ENCODE data around the gene EN1.

The EN1 gene

DNA sequence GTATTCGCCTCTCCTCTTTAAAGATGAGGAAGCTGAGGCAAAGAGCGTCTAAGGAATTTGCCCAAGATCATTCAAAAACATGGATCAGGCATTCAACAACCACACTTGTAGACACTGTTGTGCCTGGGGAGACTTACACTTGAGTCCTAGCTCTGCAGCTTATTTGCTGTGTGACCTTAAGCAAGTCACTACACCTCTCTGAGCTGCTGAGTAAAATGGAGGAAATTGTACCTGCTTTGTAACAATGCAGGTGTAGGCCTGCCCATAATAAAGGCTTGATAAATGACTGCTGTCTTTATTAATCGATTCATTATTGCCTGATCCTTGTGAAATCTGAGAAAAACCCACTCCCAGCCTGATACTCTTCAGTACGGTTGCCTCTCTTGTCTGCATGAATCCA lies 30.8 kb downstream of the EN1 start:
- no peak for DNase-seq

DNA sequence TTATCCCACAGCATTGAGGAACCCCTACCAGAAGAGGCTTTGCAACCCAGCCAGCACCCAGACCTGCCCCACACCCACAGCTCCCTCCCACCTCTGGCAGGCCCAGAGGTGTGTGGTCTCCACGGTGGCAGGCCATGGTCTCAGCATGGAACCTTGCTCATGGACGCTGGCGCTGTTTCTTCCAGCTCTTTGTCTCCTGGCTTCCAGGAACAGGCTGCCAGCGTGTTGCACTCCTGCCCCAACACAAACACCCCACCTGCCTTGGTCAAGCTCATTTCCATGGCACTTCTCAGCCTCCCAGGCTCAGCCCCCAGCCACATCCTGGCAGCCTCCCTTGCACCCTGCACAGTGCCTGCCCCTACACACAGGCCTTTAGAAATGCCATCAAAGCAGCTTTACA lies 31.7 kb downstream of the EN1 start:
- DNase-seq = no peak

- DNase-seq = no peak
Observed at GRCh38 chr2:118815314-118815713, 32.1 kb downstream of the EN1 start.

- DNase-seq = no peak
Observed at GRCh38 chr2:118814368-118814767, 33.1 kb downstream of the EN1 start.

- DNase-seq = no peak
Observed at GRCh38 chr2:118813601-118814339, 33.7 kb downstream of the EN1 start.

DNA sequence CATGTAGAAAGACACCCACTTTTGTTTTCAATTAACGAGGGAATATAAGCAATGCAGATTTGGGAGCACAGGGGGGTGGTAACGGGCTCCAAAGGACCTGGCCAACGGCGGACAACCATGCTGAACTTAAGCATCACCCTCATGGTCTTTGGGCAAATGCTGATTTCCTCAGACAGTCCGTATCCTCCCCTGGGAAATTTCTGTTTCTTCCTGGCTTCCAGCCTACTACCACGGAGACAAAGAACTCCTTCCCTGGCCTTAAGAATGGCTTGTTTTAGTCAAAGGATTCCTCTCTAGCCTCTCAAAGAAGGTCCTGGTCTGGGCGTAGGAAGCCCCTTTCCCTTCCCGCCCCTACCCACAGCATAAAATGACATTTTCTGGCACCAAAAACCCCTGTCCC lies 34.3 kb downstream of the EN1 start:
- DNase-seq = no peak

DNA sequence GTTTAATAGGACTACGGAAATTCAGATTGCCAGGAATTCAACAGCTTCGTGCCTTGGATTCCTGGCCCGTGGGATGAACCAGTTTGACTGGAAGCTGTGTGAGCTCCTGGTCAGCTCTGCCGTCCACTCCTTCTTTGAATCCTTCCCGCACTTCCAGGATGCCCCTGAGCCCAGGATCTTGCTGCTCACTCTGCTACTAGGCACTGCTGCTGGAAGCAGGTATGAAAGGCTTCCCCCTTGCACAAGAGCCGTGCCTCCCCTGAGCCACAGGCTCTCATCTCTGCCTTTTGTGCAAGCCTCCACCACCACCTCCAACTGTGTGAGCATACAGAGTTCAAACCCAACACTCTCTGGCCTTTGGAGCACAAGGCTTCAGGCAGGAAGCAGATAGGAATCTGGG lies 34.9 kb downstream of the EN1 start:
- no peak for DNase-seq

GRCh38 chr2:118811514-118812115 lies 35.8 kb downstream of the EN1 start:
- DNase-seq = no peak

- no peak for DNase-seq
Observed at GRCh38 chr2:118810766-118811165, 36.7 kb downstream of the EN1 start.

DNA sequence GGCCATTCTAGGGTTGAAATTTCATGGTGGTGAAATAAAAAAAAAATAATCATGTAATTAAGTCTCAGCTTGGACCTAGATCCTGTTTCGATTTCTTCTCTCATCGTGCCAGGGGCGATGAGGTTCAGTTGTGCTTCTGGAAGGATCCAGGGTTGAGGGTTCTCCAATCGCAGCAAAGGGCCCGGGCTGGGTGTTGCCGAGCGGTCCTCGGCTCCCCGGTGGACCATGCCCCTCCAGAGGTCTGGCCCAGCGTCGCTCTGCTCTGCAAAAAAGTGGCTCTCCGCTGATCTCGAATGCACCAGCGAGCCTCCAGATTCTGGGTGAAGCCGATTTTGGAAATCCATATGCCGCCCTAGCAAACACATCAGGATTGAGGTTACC lies 39.0 kb downstream of the EN1 start:
- no peak for DNase-seq

- no peak for DNase-seq
Observed at GRCh38 chr2:118807668-118808428, 39.6 kb downstream of the EN1 start.

- DNase-seq = no peak
Observed at GRCh38 chr2:118806797-118807667, 40.4 kb downstream of the EN1 start.

DNA sequence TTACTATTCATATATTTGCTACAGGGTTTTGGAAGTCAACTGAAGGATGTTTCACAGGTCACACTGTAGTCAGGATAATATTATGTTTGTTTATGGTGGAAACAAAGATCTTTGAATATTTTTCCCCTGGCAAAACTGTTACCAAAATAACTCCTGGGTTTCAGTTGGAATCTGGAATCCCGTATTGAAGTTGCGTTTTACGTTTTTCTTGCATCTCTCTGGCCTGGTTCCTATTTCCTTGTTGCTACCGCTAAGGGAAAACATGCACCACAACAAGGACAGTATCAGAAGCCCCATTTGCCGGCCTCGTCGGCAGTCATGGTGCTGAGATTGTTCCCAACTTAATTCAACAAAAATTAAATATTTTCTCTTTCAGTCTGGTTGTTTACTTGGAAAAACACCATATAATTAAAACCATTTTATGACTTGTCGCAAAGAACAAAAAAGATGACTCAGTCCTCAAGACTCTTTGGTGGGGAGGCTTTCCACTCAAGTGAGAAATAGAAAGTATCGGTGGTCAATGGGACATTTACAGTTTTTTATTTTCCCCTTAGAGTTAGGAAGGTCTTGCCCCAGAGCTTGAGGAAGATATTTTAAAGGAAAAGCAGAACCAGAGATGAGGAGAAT lies 42.3 kb downstream of the EN1 start:
- no peak for DNase-seq

DNA sequence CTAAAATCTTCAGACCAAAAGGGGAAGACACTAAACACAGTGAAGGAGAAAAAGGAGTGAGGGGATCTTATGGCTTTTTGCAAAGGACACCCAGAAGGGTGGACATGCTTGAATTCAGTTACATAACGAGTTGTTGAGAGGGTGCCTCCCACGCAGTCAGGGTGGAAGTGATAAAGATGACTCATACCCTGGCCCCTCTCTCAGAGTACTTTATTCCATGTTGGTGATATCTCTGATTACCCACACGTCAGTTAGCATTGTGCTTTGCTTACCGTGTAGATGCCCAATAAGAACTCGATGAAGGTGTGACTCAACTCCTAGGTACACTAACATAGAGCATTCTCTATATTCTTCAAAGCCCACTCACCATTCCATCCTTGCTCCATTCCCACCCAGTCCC lies 44.4 kb downstream of the EN1 start:
- no peak for DNase-seq

- DNase-seq = no peak
Observed at GRCh38 chr2:118801151-118801550, 46.3 kb downstream of the EN1 start.

GRCh38 chr2:118800736-118801135 lies 46.7 kb downstream of the EN1 start:
- DNase-seq = no peak

DNA sequence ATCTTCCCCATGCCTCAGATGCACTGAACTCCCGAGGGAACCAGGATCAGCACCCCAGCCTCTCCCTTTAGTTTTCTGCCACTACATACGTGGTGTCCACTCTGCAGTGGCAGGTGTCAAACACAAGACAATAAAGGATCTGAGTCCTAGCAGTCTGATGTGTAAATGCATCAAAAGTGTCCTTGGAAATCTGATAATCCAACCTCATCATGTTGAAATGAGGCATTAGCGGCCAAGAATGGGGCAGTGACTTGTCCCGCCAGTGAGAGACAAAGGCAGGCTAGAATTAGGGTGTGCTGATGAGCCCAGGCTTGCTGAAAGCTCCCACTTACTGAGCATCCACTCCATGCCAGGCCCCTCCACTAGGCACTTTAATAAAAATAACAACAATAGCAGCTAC lies 52.9 kb downstream of the EN1 start:
- no peak for DNase-seq

Measured in activated CD4-positive, alpha-beta T cell treated with anti-CD3 and anti-CD28 coated beads, Interleukin-2, amount 50 U/mL, for 1 hour (primary cell).